Measurements from ENCODE around the gene EYS.

DNA sequence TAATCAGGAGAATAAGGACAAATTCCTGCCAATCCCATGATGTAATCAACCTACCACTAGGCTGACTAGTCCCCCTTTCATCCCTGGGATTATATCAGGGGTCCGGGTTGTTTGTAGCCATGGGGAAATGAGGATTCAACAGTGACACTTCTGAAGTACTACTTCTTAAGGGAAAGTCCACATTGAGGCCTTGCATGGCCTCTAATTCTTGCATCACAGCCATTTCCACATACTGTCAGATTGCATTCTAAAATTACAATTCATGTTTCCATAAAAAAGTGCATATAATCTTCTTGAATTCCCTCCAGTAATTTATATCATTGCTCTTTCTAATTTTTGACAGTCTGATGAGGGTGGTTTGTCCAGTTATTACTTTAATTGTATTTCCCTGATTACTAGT lies 1887.2 kb downstream of the EYS start:
- TF ChIP-seq BACH2 (CRISPR knock-in tag; IDR thresholded peaks at IDR 0.05; ENCODE audit: borderline replicate concordance) (no peak), ISL1 (CRISPR knock-in tag; IDR thresholded peaks at IDR 0.05) (no peak), ZFP30 (CRISPR knock-in tag; IDR thresholded peaks at IDR 0.05) (no peak), ARNTL (CRISPR knock-in tag; IDR thresholded peaks at IDR 0.05; ENCODE audit: borderline replicate concordance, low read depth) (no peak), ZNF565 (CRISPR knock-in tag; conservative IDR thresholded peaks at IDR 0.05; ENCODE audit: low read depth) (no peak)

Data from SK-N-SH treated with all-trans-retinoic acid at 6 μM for 48 hours (cell line).